T-helper 17 cell (primary cell): ENCODE measurements around the gene PIPOX. TPM values are rescaled to one million over a fixed set of nuclear protein-coding genes. Genes with fewer than 3 reads are reported as not detected.

Experiments
- ATAC-seq: fragments of 150-1000 bp; cut with Tn5 transposase; 2 replicates; pipeline ENCODE4 v1.10.0; 2021; ENCODE audit warnings: mild to moderate bottlenecking, moderate library complexity
- DNase-seq, 3 donors: peaks; one replicate each; pipeline versions ENCODE4 v3.0.0 to v3.0.0-alpha.2; 2020 to 2021
- H3K9me3 ChIP-seq: one replicate; pipeline ENCODE4 v1.7.0; 2013; ENCODE audit warnings: low read length, mild to moderate bottlenecking; ENCODE audit not compliant: control insufficient read depth, poor library complexity, severe bottlenecking
- H3K27ac Mint-ChIP-seq: one replicate; pipeline ENCODE4 v1.8.0; 2022; ENCODE audit warnings: mild to moderate bottlenecking, moderate library complexity, mixed read lengths
- H3K27me3 Mint-ChIP-seq: one replicate; pipeline ENCODE4 v1.8.0; 2022; ENCODE audit warnings: mixed read lengths
- H3K36me3 Mint-ChIP-seq: one replicate; pipeline ENCODE4 v1.8.0; 2022; ENCODE audit warnings: low read depth, mixed read lengths
- H3K4me1 Mint-ChIP-seq: one replicate; pipeline ENCODE4 v1.8.0; 2022; ENCODE audit warnings: mild to moderate bottlenecking, mixed read lengths
- H3K4me3 Mint-ChIP-seq: one replicate; pipeline ENCODE4 v1.8.0; 2022; ENCODE audit warnings: mild to moderate bottlenecking, moderate library complexity, mixed read lengths
- total RNA-seq, 4 donors: library from RNA in 2 of 4; stranded (reverse) in 2 of 4; gene quantifications; one replicate each; pipeline ENCODE4 v1.2.3 and lab custom pipeline; 2022 to 2026

The PIPOX gene
- total RNA-seq, 2 donors from 2014 or later = 2.2 to 2.5 TPM

DNA sequence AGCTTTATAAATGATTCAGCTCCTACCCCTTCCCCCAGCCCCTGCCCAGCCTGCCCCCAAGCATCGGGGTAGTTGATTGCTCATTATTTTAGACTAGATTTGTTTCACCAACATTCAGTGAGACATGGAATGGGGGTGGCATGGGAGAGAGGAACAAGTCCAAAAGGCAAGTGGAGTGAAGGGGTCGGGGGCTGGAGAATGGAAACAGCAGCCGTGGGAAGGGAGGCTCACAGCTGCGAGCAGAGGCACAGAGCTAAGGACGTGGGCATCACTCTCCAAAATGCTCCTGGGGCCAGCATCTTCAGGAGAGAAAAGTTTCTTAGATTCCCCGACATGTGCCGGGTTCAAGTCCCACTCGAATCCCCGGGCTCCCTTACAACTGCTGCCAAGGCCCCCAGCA lies 19.3 kb downstream of the PIPOX start:
- no peak overlapping the region for H3K27ac Mint-ChIP-seq
- H3K9me3 ChIP-seq = no peaks in the 10 kb centered on the region
- H3K36me3 Mint-ChIP-seq = peaks cover 5% of the 10 kb centered on the region
- DNase-seq (no peak), ATAC-seq (no peak)
- peaks cover 6% of the 10 kb centered on the region for H3K4me1 Mint-ChIP-seq
- no peaks in the 10 kb centered on the region for H3K27me3 Mint-ChIP-seq
- no peak overlapping the region for H3K4me3 Mint-ChIP-seq

- peaks cover 5% of the 10 kb centered on the region for H3K36me3 Mint-ChIP-seq
These were observed 21.1 kb downstream of the PIPOX start for GRCh38 chr17:29063992-29064391.

DNA sequence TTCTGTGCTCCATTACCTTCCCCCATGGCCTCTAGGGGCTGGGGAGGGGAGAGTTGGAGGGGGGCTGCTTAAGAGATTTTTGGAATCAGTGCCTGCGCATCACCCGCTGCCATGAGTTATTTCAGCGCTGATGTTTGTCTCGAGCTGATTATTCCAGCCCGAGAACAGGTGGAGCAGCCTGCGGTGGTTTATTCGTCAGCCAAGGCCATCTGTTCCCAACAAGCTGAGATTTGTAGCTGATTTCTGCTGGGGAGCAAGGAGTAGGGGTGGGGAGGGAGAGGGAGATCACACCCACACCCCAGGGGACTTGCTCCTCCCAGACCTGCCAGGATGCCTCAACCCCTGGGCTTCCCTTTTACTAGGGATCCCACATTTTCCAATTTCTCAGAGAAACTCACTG lies 23.1 kb downstream of the PIPOX start:
- no peak for ATAC-seq
- no peaks in the 10 kb centered on the region for H3K9me3 ChIP-seq
- Mint-ChIP-seq H3K4me1 (peaks cover 6% of the 10 kb centered on the region), H3K4me3 (no peak overlapping the region), H3K36me3 (peaks cover 2% of the 10 kb centered on the region), H3K27ac (no peak overlapping the region), H3K27me3 (no peaks in the 10 kb centered on the region)
- no peak for DNase-seq

More at GRCh38 chr17:29063992-29064391, 21.1 kb downstream of the PIPOX start:
- ATAC-seq = no peak
- Mint-ChIP-seq H3K27me3 (no peaks in the 10 kb centered on the region), H3K4me3 (no peak overlapping the region), H3K27ac (no peak overlapping the region), H3K4me1 (peaks cover 6% of the 10 kb centered on the region)
- H3K9me3 ChIP-seq = no peaks in the 10 kb centered on the region
- no peak for DNase-seq

DNA sequence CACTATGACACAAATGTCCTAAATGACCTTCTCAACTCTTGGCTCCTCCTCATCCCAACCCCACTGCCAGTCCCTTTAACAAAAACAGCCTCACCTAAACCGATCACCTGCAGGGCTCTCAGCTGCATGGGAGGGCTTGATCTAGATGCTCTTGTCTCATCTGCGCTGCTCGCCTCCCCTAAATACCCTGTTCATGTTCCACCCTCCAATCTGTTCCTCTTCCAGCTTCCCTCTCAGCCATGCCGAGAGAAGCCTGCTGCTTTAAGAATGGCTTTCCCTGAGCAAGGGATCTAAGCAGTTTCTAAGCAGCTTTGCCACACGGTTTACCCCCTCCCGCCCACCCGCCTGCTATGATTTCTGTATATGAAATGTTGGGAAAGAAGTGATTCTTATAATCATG lies 23.7 kb downstream of the PIPOX start:
- H3K27ac Mint-ChIP-seq = no peak overlapping the region
- no peak for ATAC-seq
- no peak overlapping the region for H3K4me3 Mint-ChIP-seq
- H3K27me3 Mint-ChIP-seq = no peaks in the 10 kb centered on the region
- peaks cover 2% of the 10 kb centered on the region for H3K36me3 Mint-ChIP-seq
- peaks cover 4% of the 10 kb centered on the region for H3K4me1 Mint-ChIP-seq
- no peak for DNase-seq
- H3K9me3 ChIP-seq = no peaks in the 10 kb centered on the region

- Mint-ChIP-seq H3K27me3 (no peaks in the 10 kb centered on the region), H3K4me3 (no peak overlapping the region), H3K36me3 (no peaks in the 10 kb centered on the region), H3K27ac (no peak overlapping the region), H3K4me1 (peaks cover 4% of the 10 kb centered on the region)
- no peaks in the 10 kb centered on the region for H3K9me3 ChIP-seq
- DNase-seq (no peak), ATAC-seq (no peak)
These were observed 25.9 kb downstream of the PIPOX start for GRCh38 chr17:29068818-29069217.

GRCh38 chr17:29069526-29070041 lies 26.6 kb downstream of the PIPOX start:
- Mint-ChIP-seq H3K36me3 (no peaks in the 10 kb centered on the region), H3K27me3 (no peaks in the 10 kb centered on the region), H3K4me3 (no peak overlapping the region), H3K27ac (no peak overlapping the region), H3K4me1 (peaks cover 4% of the 10 kb centered on the region)
- no peak for DNase-seq
- no peaks in the 10 kb centered on the region for H3K9me3 ChIP-seq
- no peak for ATAC-seq

DNA sequence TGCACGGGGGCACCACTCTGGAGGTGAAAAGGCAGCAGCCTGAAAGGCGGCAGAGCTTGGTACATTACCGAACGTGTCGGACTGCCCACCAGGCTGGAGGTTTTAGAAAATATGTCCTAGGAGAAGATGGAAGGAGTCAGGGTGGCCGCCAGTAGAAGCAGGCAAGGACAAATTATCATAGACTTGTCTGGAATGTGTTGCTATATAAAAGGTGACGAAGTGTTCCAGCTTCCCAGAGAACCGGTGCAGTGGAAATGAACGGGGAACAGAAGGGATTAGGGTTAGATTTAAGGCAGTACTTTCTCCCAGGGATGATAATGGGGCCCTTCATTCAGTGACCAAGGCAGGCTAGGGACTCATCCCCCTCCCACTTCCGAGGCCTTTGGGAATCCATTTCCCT lies 27.4 kb downstream of the PIPOX start:
- H3K9me3 ChIP-seq = no peaks in the 10 kb centered on the region
- Mint-ChIP-seq H3K4me3 (no peak overlapping the region), H3K4me1 (peaks cover 4% of the 10 kb centered on the region), H3K27ac (peak overlapping the region; percentile 39), H3K27me3 (no peaks in the 10 kb centered on the region), H3K36me3 (no peaks in the 10 kb centered on the region)
- no peak for ATAC-seq
- DNase-seq = no peak

- ATAC-seq (no peak), DNase-seq (no peak)
- peak overlapping the region; percentile 39 for H3K27ac Mint-ChIP-seq
- no peaks in the 10 kb centered on the region for H3K36me3 Mint-ChIP-seq
- H3K4me3 Mint-ChIP-seq = no peak overlapping the region
- no peaks in the 10 kb centered on the region for H3K27me3 Mint-ChIP-seq
- no peaks in the 10 kb centered on the region for H3K9me3 ChIP-seq
- peaks cover 4% of the 10 kb centered on the region for H3K4me1 Mint-ChIP-seq
These were observed 27.8 kb downstream of the PIPOX start for GRCh38 chr17:29070781-29071180.

GRCh38 chr17:29071303-29071702 lies 28.4 kb downstream of the PIPOX start:
- no peak for DNase-seq
- ATAC-seq = no peak
- H3K27ac Mint-ChIP-seq = no peak overlapping the region

DNA sequence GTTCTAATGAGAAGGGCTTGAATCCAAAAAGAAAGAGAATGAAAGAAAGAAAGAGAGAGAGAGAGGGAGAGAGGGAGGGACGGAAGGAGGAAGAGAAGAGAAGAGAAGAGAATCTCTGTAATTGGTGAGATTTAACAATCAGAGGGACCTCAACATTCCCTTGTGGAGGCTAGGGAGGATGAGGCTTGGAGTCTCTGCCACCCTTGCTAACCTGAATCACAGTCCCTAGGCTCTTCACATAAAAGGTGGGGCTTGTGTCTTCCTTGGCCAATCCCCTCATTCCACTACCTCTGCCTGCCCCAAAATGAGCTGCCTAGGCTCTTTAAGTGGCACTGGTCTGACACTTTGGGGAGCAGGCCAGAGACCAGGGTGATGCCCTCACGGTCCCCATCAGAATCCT lies 30.1 kb downstream of the PIPOX start:
- H3K4me1 Mint-ChIP-seq = peaks cover 4% of the 10 kb centered on the region
- no peak overlapping the region for H3K4me3 Mint-ChIP-seq
- H3K36me3 Mint-ChIP-seq = peaks cover 3% of the 10 kb centered on the region
- DNase-seq (no peak), ATAC-seq (no peak)
- H3K27ac Mint-ChIP-seq = peak overlapping the region; percentile 89
- no peaks in the 10 kb centered on the region for H3K27me3 Mint-ChIP-seq
- H3K9me3 ChIP-seq = no peaks in the 10 kb centered on the region

More at GRCh38 chr17:29071303-29071702, 28.4 kb downstream of the PIPOX start:
- Mint-ChIP-seq H3K27me3 (no peaks in the 10 kb centered on the region), H3K4me3 (no peak overlapping the region), H3K36me3 (no peaks in the 10 kb centered on the region), H3K4me1 (peaks cover 4% of the 10 kb centered on the region)
- H3K9me3 ChIP-seq = no peaks in the 10 kb centered on the region

DNA sequence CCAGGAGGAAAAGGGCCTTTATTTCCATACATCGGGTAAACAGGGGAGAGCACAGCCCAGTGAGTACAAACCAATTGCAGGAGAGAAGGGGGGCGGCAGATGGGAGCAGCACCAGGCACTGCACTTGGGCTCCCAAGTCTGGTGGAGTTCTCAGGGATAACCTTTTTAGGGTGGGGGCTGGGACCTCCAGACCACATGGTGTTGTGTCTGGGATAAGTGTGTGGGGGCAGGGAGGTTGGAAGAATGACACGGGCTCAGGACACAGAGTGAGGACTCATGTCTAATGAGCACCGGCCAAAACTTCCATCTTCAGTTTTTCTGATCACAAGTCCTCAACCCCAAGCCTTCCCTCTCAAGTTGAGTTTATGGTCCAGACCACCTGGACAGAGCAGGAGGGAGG lies 30.6 kb downstream of the PIPOX start:
- no peaks in the 10 kb centered on the region for H3K9me3 ChIP-seq
- ATAC-seq = no peak
- Mint-ChIP-seq H3K4me3 (no peak overlapping the region), H3K27me3 (no peaks in the 10 kb centered on the region), H3K4me1 (peaks cover 4% of the 10 kb centered on the region), H3K27ac (no peak overlapping the region), H3K36me3 (peaks cover 3% of the 10 kb centered on the region)
- DNase-seq = no peak

DNA sequence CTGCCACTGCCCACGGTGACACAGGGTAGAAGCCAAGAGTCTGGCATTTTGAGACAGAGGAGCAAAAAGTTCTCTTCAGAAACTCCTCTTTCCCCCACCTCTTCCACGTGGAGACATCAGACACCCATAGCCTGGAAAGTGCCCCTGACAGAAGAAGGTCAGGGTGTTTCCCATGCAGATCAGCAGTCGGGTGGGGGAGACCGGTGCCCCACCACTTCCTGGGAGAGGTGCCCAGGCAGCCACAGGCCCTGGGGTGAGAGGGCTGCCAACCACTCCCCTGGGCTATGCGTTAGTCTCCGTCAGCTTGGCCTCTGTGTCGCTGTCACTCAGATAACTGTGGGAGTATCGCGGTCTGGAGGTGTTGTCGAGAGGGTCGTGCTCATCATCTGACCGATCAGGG lies 31.5 kb downstream of the PIPOX start:
- Mint-ChIP-seq H3K4me3 (no peak overlapping the region), H3K36me3 (peaks cover 3% of the 10 kb centered on the region), H3K4me1 (peaks cover 4% of the 10 kb centered on the region), H3K27ac (no peak overlapping the region), H3K27me3 (no peaks in the 10 kb centered on the region)
- no peaks in the 10 kb centered on the region for H3K9me3 ChIP-seq
- DNase-seq (no peak), ATAC-seq (no peak)

DNA sequence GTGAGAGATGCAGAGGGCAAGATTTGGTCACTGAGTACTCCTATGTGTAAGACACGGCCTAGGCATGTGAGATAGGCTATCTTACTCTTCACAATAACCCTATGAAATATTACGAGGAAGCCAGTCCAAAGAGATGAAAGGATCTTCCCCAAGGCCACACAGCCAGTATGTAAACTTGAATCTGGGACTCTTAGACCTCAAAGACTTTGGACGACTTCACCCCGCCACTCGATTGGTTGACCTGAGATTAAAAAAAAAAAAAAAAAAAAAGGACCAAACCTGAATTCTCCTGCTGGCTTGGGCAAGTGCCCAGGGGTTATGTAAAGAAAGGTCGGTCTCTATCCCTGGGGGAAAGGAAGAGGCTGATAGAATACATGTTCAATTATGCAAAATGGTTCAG lies 33.1 kb downstream of the PIPOX start:
- Mint-ChIP-seq H3K27ac (peak overlapping the region; percentile 8), H3K4me1 (peaks cover 2% of the 10 kb centered on the region), H3K27me3 (no peaks in the 10 kb centered on the region)

DNA sequence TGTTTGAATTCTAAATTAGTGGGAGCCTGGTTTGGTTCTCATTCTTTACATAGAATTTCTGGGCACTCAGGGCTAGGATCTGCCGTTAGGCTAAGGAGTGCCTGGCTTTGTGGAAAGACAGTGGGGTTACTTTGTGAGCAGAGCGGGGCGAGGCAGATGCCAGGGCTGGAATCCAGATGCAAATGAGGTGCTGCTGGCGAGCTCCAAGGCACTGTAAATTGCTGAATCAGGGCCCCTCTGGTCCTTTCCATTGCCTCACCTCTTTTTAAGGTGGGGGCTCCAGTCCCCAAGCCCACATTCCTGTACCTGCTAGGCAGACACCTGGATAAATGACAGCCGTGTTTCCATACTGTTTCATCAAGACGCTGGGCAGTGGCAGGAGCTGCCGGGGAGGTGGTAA lies 33.8 kb downstream of the PIPOX start:
- no peaks in the 10 kb centered on the region for H3K27me3 Mint-ChIP-seq
- peak overlapping the region; percentile 37 for H3K27ac Mint-ChIP-seq
- ATAC-seq = no peak
- no peak overlapping the region for H3K4me3 Mint-ChIP-seq
- no peak for DNase-seq
- H3K4me1 Mint-ChIP-seq = peaks cover 2% of the 10 kb centered on the region
- H3K36me3 Mint-ChIP-seq = peaks cover 7% of the 10 kb centered on the region
- H3K9me3 ChIP-seq = no peaks in the 10 kb centered on the region

More for the DNA sequence above, 33.1 kb downstream of the PIPOX start:
- Mint-ChIP-seq H3K36me3 (peaks cover 5% of the 10 kb centered on the region), H3K4me3 (no peak overlapping the region)
- ATAC-seq = no peak
- no peak for DNase-seq
- H3K9me3 ChIP-seq = no peaks in the 10 kb centered on the region
